ENCODE data around the gene PRAMEF26.
"Not testable (repeated sequence)": the region's sequence is repeated elsewhere in the genome, so short reads cannot be mapped to it uniquely, and the experiment has no call there.

PRAMEF26 gene

GRCh38 chr1:13155909-13156308, at the start of gene PRAMEF26:
Gene PRAMEF26 (minus strand): TSS chr1:13156009. CDS start chr1:13153095, 2,914 bp downstream.
- DNase-seq (ENCODE audit: low read depth in 2 of 2), result not testable (repeated sequence)

- not testable (repeated sequence) for DNase-seq (ENCODE audit: low read depth in 2 of 2)
Observed at GRCh38 chr1:13201309-13201708, 45.5 kb upstream of the PRAMEF26 start, which contains the start of gene PRAMEF13. Gene PRAMEF13 (minus strand): TSS chr1:13201409. CDS start chr1:13199589, 1,820 bp downstream.

- DNase-seq (ENCODE audit: low read depth in 2 of 2), result not testable (repeated sequence)
Observed at GRCh38 chr1:13171548-13171947, 15.7 kb upstream of the PRAMEF26 start, which contains the start of gene PRAMEF9. Gene PRAMEF9 (plus strand): TSS chr1:13171848. CDS start chr1:13175281, 3,433 bp downstream.

GRCh38 chr1:13165531-13165930, 9.7 kb upstream of the PRAMEF26 start, which contains the start of gene HNRNPCL4:
Gene HNRNPCL4 (minus strand): TSS chr1:13165631. CDS start chr1:13165467, 164 bp downstream.
- not testable (repeated sequence) for DNase-seq (ENCODE audit: low read depth in 2 of 2)

- not testable (repeated sequence) for DNase-seq (ENCODE audit: low read depth in 2 of 2)
Observed at GRCh38 chr1:13116754-13117153, 39.1 kb downstream of the PRAMEF26 start, which contains the start of gene HNRNPCL2. Gene HNRNPCL2 (minus strand): TSS chr1:13116854. CDS start chr1:13116400, 454 bp downstream.
